Activated B cell treated with CpG ODN at 0.5 μM for 24 hours (primary cell): ENCODE measurements around the gene AAGAB. TPM values are rescaled to one million over a fixed set of nuclear protein-coding genes. Genes with fewer than 3 reads are reported as not detected.

Experiments used
- ATAC-seq: fragments of 200-7000 bp; cut with Tn5 transposase; one replicate; pipeline ENCODE4 v1.10.0; 2021; ENCODE audit warnings: low read depth, mild to moderate bottlenecking, moderate library complexity
- CTCF ChIA-PET: fragments of 350-600 bp; sonication (Branson Sonifier 250); formaldehyde crosslinking; loops from one replicate; lab custom pipeline; 2021; ENCODE audit warnings: antibody characterized with exemption; lab: Charles Lee
- POLR2A ChIA-PET: fragments of 350-600 bp; sonication (Branson Sonifier 250); formaldehyde crosslinking; loops from one replicate; lab custom pipeline; 2021; ENCODE audit warnings: antibody characterized with exemption; lab: Charles Lee
- DNase-seq: peaks from one replicate; pipeline ENCODE4 v3.0.0; 2022
- H3K27ac Mint-ChIP-seq: one replicate; pipeline ENCODE4 v1.8.0; 2020; ENCODE audit warnings: mixed read lengths
- H3K27me3 Mint-ChIP-seq: one replicate; pipeline ENCODE4 v1.8.0; 2021; ENCODE audit warnings: mixed read lengths
- H3K36me3 Mint-ChIP-seq: one replicate; pipeline ENCODE4 v1.8.0; 2021; ENCODE audit warnings: low read depth, mixed read lengths
- H3K4me1 Mint-ChIP-seq: one replicate; pipeline ENCODE4 v1.8.0; 2021; ENCODE audit warnings: mixed read lengths
- H3K4me3 Mint-ChIP-seq: one replicate; pipeline ENCODE4 v1.8.0; 2020; ENCODE audit warnings: mild to moderate bottlenecking, mixed read lengths
- H3K9me3 Mint-ChIP-seq: one replicate; pipeline ENCODE4 v1.8.0; 2020; ENCODE audit warnings: mixed read lengths
- intact Hi-C: fragments of 100-400 bp; cut with micrococcal nuclease; formaldehyde crosslinking; loops from one replicate; pipeline ENCODE4 v1.15.1; 2024
- total RNA-seq: library from RNA; stranded (reverse); gene quantifications from 2 replicates; pipeline ENCODE4 v1.2.3, GENCODE V29; 2022
- TF ChIP-seq, protein P1 (sequence below): fragments of 200-600 bp; IDR thresholded peaks from one replicate; pipeline ENCODE4 v1.8.0; 2022; ENCODE audit warnings: antibody characterized with exemption, mild to moderate bottlenecking

Gene AAGAB
- total RNA-seq, 1 donor from 2014 or later: 48.5 TPM

DNA sequence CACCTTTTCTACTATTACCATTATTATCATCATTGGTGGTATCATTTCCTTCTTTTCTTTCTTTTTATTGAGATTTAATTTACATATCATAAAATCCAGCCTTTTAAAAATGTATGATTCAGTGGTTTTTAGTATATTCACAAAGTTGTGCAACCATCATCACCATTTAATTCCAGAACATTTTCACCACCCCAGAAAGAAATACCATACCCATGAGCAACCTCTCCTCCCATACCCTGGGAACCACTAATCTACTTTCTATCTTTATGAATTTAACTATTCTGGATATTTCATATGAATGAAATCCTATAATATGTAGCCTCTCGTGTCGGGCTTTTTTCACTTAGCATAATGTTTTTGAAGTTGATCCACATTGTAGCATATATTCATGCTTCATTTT, 29.1 kb downstream of the AAGAB start:
- Mint-ChIP-seq H3K4me1 (peaks cover 17% of the 10 kb centered on the region), H3K27ac (no peak overlapping the region), H3K9me3 (no peaks in the 10 kb centered on the region), H3K4me3 (no peak overlapping the region), H3K36me3 (peaks cover 41% of the 10 kb centered on the region), H3K27me3 (no peaks in the 10 kb centered on the region)
- intact Hi-C loops: no loop called here
- ChIA-PET POLR2A (no interaction called here), CTCF (no interaction called here)
- ATAC-seq (no peak), DNase-seq (no peak)
- TF ChIP-seq, protein P1, sequence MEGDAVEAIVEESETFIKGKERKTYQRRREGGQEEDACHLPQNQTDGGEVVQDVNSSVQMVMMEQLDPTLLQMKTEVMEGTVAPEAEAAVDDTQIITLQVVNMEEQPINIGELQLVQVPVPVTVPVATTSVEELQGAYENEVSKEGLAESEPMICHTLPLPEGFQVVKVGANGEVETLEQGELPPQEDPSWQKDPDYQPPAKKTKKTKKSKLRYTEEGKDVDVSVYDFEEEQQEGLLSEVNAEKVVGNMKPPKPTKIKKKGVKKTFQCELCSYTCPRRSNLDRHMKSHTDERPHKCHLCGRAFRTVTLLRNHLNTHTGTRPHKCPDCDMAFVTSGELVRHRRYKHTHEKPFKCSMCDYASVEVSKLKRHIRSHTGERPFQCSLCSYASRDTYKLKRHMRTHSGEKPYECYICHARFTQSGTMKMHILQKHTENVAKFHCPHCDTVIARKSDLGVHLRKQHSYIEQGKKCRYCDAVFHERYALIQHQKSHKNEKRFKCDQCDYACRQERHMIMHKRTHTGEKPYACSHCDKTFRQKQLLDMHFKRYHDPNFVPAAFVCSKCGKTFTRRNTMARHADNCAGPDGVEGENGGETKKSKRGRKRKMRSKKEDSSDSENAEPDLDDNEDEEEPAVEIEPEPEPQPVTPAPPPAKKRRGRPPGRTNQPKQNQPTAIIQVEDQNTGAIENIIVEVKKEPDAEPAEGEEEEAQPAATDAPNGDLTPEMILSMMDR: no peak

DNA sequence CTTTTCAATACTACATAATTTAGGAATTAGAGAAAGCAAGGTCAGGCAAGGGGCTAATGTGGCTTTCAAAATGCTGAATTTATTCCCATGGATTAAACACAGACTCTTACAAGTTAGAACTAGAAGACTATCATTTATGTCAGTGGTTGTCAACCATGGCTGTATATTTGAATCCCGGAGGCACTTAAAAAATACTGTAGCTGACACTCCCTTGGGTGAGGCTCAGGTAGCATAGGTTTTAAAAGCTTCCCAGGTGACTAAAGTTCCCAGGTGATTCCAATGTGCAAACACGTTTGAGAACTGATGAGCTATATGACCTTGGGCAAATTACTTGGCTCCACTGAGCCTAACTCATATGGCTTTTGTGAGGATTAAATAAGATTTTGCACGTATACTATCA, 29.6 kb downstream of the AAGAB start:
- ChIA-PET CTCF (no interaction called here), POLR2A (interaction anchor here (0.7 kb wide), 1 partner anchor 79 kb away, joined by 10 read pairs; no protein-coding TSS in a partner anchor)
- peaks cover 17% of the 10 kb centered on the region for H3K4me1 Mint-ChIP-seq
- H3K9me3 Mint-ChIP-seq: no peaks in the 10 kb centered on the region
- no peak overlapping the region for H3K4me3 Mint-ChIP-seq
- no peak for ATAC-seq
- H3K27ac Mint-ChIP-seq: no peak overlapping the region
- DNase-seq: no peak
- intact Hi-C loops: no loop called here
- no peaks in the 10 kb centered on the region for H3K27me3 Mint-ChIP-seq
- TF ChIP-seq, protein P1: no peak
- peaks cover 40% of the 10 kb centered on the region for H3K36me3 Mint-ChIP-seq

GRCh38 chr15:67219288-67219687, 35.2 kb downstream of the AAGAB start:
- TF ChIP-seq, protein P1: no peak
- intact Hi-C loops: no loop called here
- POLR2A ChIA-PET: no interaction called here
- Mint-ChIP-seq H3K4me3 (no peak overlapping the region), H3K36me3 (peaks cover 31% of the 10 kb centered on the region), H3K27ac (no peak overlapping the region), H3K27me3 (no peaks in the 10 kb centered on the region), H3K4me1 (no peaks in the 10 kb centered on the region), H3K9me3 (no peaks in the 10 kb centered on the region)
- CTCF ChIA-PET: no interaction called here
- ATAC-seq: no peak
- no peak for DNase-seq

DNA sequence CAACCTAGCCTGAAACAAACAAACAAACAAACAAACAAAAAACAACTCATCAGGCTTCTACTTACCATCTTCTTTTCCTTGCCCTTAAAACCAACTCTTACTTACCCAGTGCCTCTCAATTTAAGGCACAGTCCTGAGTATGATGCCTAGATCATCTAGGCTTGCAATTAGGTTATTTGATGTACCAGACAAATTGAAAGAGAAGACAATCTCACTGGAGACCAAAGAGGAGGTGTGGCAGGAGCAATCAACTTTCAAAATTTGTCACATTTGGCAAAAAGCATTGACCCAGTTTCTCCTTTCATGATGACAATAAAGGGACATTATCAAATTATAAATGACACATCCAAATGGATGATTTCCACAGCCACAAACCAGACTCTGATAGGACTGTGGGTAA, 36.0 kb downstream of the AAGAB start:
- ChIA-PET POLR2A (no interaction called here), CTCF (no interaction called here)
- DNase-seq (no peak), ATAC-seq (no peak)
- H3K36me3 Mint-ChIP-seq: peaks cover 31% of the 10 kb centered on the region
- H3K27ac Mint-ChIP-seq: no peak overlapping the region
- intact Hi-C loops: no loop called here
- H3K27me3 Mint-ChIP-seq: no peaks in the 10 kb centered on the region
- H3K9me3 Mint-ChIP-seq: no peaks in the 10 kb centered on the region
- no peak overlapping the region for H3K4me3 Mint-ChIP-seq
- TF ChIP-seq, protein P1: no peak
- H3K4me1 Mint-ChIP-seq: no peaks in the 10 kb centered on the region

- Mint-ChIP-seq H3K4me1 (no peaks in the 10 kb centered on the region), H3K27me3 (no peaks in the 10 kb centered on the region), H3K36me3 (peaks cover 34% of the 10 kb centered on the region), H3K9me3 (no peaks in the 10 kb centered on the region), H3K4me3 (no peak overlapping the region), H3K27ac (no peak overlapping the region)
- DNase-seq (no peak), ATAC-seq (no peak)
- ChIA-PET CTCF (no interaction called here), POLR2A (interaction anchor here (0.7 kb wide), 1 partner anchor 503 kb away, joined by 4 read pairs; no protein-coding TSS in a partner anchor)
- TF ChIP-seq, protein P1: no peak
- intact Hi-C loops: no loop called here
These were observed 37.6 kb downstream of the AAGAB start for GRCh38 chr15:67216859-67217258.
